GM19467 (cell line): ENCODE data around the gene PPIF.
A peak's percentile ranks its signal among the peaks of the same experiment; 100 is the strongest.

Experiments
- ATAC-seq: cut with Tn5 transposase; IDR thresholded peaks from one replicate; pipeline ENCODE4 v1.9.1; 2021; ENCODE audit warnings: mild to moderate bottlenecking, moderate library complexity; ENCODE audit not compliant: unreplicated experiment

The PPIF gene

GRCh38 chr10:79347894-79348639 is 798 bp downstream of the PPIF start:
- peak; percentile 54 for ATAC-seq

GRCh38 chr10:79348640-79348988 is 1.3 kb downstream of the PPIF start:
- ATAC-seq: no peak

- ATAC-seq: no peak
Measured at GRCh38 chr10:79349072-79349491, 1.8 kb downstream of the PPIF start.

- ATAC-seq: no peak
Measured at GRCh38 chr10:79349766-79350406, 2.6 kb downstream of the PPIF start.

GRCh38 chr10:79350407-79351154 is 3.3 kb downstream of the PPIF start:
- ATAC-seq: no peak

- ATAC-seq: no peak
Measured at GRCh38 chr10:79351332-79351731, 4.1 kb downstream of the PPIF start.

- no peak for ATAC-seq
Measured at GRCh38 chr10:79352035-79352877, 5.0 kb downstream of the PPIF start.

- no peak for ATAC-seq
Measured at GRCh38 chr10:79353000-79353406, 5.7 kb downstream of the PPIF start.

GRCh38 chr10:79353726-79354125 is 6.5 kb downstream of the PPIF start:
- no peak for ATAC-seq

- no peak for ATAC-seq
Measured at GRCh38 chr10:79354141-79354540, 6.9 kb downstream of the PPIF start.

GRCh38 chr10:79354615-79355014 is 7.3 kb downstream of the PPIF start:
- ATAC-seq: no peak

GRCh38 chr10:79355420-79356017 is 8.2 kb downstream of the PPIF start:
- ATAC-seq: no peak

- no peak for ATAC-seq
Measured at GRCh38 chr10:79356104-79356503, 8.8 kb downstream of the PPIF start.

GRCh38 chr10:79357180-79357579 is 9.9 kb downstream of the PPIF start:
- no peak for ATAC-seq

- ATAC-seq: no peak
Measured at GRCh38 chr10:79358811-79359210, 11.5 kb downstream of the PPIF start.

GRCh38 chr10:79359816-79360498 is 12.7 kb downstream of the PPIF start:
- no peak for ATAC-seq

GRCh38 chr10:79360499-79361342 is 13.5 kb downstream of the PPIF start:
- no peak for ATAC-seq

- no peak for ATAC-seq
Measured at GRCh38 chr10:79361726-79362397, 14.6 kb downstream of the PPIF start.
